ENCODE measurements around the gene NEU1.
A peak's percentile ranks its signal among the peaks of the same experiment; 100 is the strongest.
"Not testable (repeated sequence)": the region's sequence is repeated elsewhere in the genome, so short reads cannot be mapped to it uniquely, and the experiment has no call there.

Gene NEU1

GRCh38 chr6:31815025-31815838, 47.4 kb downstream of the NEU1 start, which contains the start of the genes HSPA1A and HSPA1L:
Gene HSPA1A, plus strand, starts transcription at chr6:31815543. Its CDS starts 214 bp downstream, at chr6:31815757.
Gene HSPA1L, minus strand, starts transcription at chr6:31815283. Its CDS starts 3,311 bp downstream, at chr6:31811972.
- peak; percentile 100 for DNase-seq

- peak; percentile 99 for DNase-seq
Observed at GRCh38 chr6:31814677-31815024, 48.0 kb downstream of the NEU1 start.

GRCh38 chr6:31813465-31813849, 49.2 kb downstream of the NEU1 start:
- DNase-seq: no peak

- no peak for DNase-seq
Observed at GRCh38 chr6:31811645-31812044, 51.0 kb downstream of the NEU1 start.

GRCh38 chr6:31808599-31808998, 54.0 kb downstream of the NEU1 start:
- DNase-seq: not testable (repeated sequence)
